Upper lobe of left lung (tissue), 4 donors: ENCODE data around the gene DNAJC21.

Experiments
- CTCF ChIP-seq, 6 experiments: fragments of 450-650 bp in 4 of 6; fragments of 200-600 bp in 2 of 6; sonication (generic) in 2 of 6; IDR thresholded peaks; one replicate each; pipeline ENCODE4 v1.5.1; 2016 to 2019; ENCODE audit warnings: antibody characterized with exemption in 6 of 6
- EP300 ChIP-seq, 4 donors: sonication (generic); formaldehyde crosslinking; IDR thresholded peaks; one replicate each; pipeline ENCODE4 v1.5.1; 2017; ENCODE audit warnings: antibody characterized with exemption in 4 of 4, control low read depth in 2 of 4
- POLR2A ChIP-seq, 4 donors: fragments of 450-650 bp; IDR thresholded peaks; one replicate each; pipeline ENCODE4 v1.5.1; 2016 to 2017; ENCODE audit warnings: antibody characterized with exemption in 4 of 4, mild to moderate bottlenecking in 2 of 4
- POLR2AphosphoS5 ChIP-seq, 2 donors: sonication (generic); formaldehyde crosslinking; IDR thresholded peaks; one replicate each; pipeline ENCODE4 v1.5.1; 2017; ENCODE audit warnings: antibody characterized with exemption in 2 of 2

DNA sequence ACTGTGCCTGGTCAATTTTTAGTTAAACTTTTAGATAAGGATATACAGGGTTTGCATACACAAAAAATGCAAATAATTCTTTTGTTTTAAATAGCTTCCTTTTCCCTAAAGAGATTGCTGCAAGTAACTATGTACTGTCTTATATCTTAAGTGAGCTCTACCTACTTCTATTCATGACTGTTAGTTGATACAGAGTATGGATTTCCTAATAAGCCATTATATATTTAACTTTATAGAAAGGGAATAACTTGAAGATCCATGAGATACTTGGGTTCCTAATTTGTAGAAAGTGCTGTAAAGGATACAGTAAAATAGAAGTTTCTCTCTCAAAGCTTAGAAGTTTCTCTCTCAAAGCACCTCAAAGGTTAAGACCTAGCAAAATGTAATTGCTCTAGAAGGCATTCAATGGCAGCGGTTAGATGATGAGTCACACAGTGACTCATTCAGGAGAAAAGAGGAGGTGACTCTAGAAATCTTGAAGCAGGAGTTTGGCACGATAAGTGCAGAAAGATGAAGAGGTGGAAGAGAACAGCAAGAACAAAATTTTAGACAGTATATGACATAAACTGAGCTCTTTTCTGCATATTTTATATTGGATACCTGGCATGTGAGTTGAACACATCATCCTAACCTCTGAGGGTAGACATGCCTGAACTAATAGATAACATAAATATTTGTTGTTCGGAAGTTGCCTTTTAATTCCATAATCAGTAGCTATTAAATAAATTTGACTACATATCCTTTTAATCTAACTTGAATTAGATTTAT lies 5.5 kb upstream of the DNAJC21 start:
- no peak for TF ChIP-seq CTCF (IDR thresholded peaks at IDR 0.05)
- TF ChIP-seq EP300 (IDR thresholded peaks at IDR 0.05), result no peak
- TF ChIP-seq POLR2AphosphoS5 (IDR thresholded peaks at IDR 0.05), result no peak
- no peak for TF ChIP-seq POLR2A (IDR thresholded peaks at IDR 0.05)
